Measurements from ENCODE around the gene MYO3B.

The MYO3B gene

GRCh38 chr2:170229744-170230143, 51.8 kb downstream of the MYO3B start:
- Histone ChIP-seq H3K27me3 (ENCODE audit: insufficient read depth, low read length, poor library complexity) (peaks cover 38% of the 10 kb centered on the region), H3K4me2 (ENCODE audit: insufficient read depth, low read length) (no peak overlapping the region), H4K20me1 (ENCODE audit: insufficient read depth, low read length) (no peaks in the 10 kb centered on the region), H3K9me3 (ENCODE audit: insufficient read depth, low read length, severe bottlenecking) (no peaks in the 10 kb centered on the region), H3K79me2 (ENCODE audit: insufficient read depth, low read length) (no peaks in the 10 kb centered on the region), H3K4me1 (ENCODE audit: insufficient read depth, low read length) (no peaks in the 10 kb centered on the region), H3K4me3 (ENCODE audit: low read depth in 1 of 2, low read length in 2 of 2) (no peak overlapping the region), H3K9ac (ENCODE audit: low read depth, low read length) (no peak overlapping the region), H3K36me3 (ENCODE audit: insufficient read depth, low read length) (no peaks in the 10 kb centered on the region), H2AFZ (ENCODE audit: low read depth, low read length) (no peak overlapping the region), H3K27ac (ENCODE audit: low read length) (no peak overlapping the region)
- no peak for TF ChIP-seq EZH2 (IDR thresholded peaks at IDR 0.05; ENCODE audit: borderline replicate concordance, low read depth, low read length, severe bottlenecking)
- no peak for TF ChIP-seq CTCF (IDR thresholded peaks at IDR 0.05; ENCODE audit: borderline replicate concordance, extremely low read depth, low read length, poor library complexity, severe bottlenecking)
- DNase-seq (no peak), ATAC-seq (ENCODE audit: insufficient read depth, low read depth) (no peak)

- Histone ChIP-seq H3K9me3 (ENCODE audit: insufficient read depth, low read length, severe bottlenecking) (no peaks in the 10 kb centered on the region), H3K4me1 (ENCODE audit: insufficient read depth, low read length) (no peaks in the 10 kb centered on the region), H4K20me1 (ENCODE audit: insufficient read depth, low read length) (no peaks in the 10 kb centered on the region), H2AFZ (ENCODE audit: low read depth, low read length) (no peak overlapping the region), H3K4me3 (ENCODE audit: low read depth in 1 of 2, low read length in 2 of 2) (no peak overlapping the region), H3K4me2 (ENCODE audit: insufficient read depth, low read length) (no peak overlapping the region), H3K27ac (ENCODE audit: low read length) (no peak overlapping the region), H3K9ac (ENCODE audit: low read depth, low read length) (no peak overlapping the region), H3K79me2 (ENCODE audit: insufficient read depth, low read length) (no peaks in the 10 kb centered on the region), H3K36me3 (ENCODE audit: insufficient read depth, low read length) (no peaks in the 10 kb centered on the region), H3K27me3 (ENCODE audit: insufficient read depth, low read length, poor library complexity) (peaks cover 14% of the 10 kb centered on the region)
- peak; percentile 20 for DNase-seq
- peak; percentile 60; the same call in 2 of the 3 replicates for ATAC-seq (ENCODE audit: insufficient read depth, low read depth)
- peak; percentile 72 for TF ChIP-seq CTCF (IDR thresholded peaks at IDR 0.05; ENCODE audit: borderline replicate concordance, extremely low read depth, low read length, poor library complexity, severe bottlenecking)
- no peak for TF ChIP-seq EZH2 (IDR thresholded peaks at IDR 0.05; ENCODE audit: borderline replicate concordance, low read depth, low read length, severe bottlenecking)
Observed at GRCh38 chr2:170235860-170236679, 58.1 kb downstream of the MYO3B start.

GRCh38 chr2:170236680-170237047, 58.7 kb downstream of the MYO3B start:
- ATAC-seq (ENCODE audit: insufficient read depth, low read depth): no peak
- no peak overlapping the region for H2AFZ ChIP-seq (ENCODE audit: low read depth, low read length)
- no peaks in the 10 kb centered on the region for H3K9me3 ChIP-seq (ENCODE audit: insufficient read depth, low read length, severe bottlenecking)
- H3K36me3 ChIP-seq (ENCODE audit: insufficient read depth, low read length): no peaks in the 10 kb centered on the region
- H3K79me2 ChIP-seq (ENCODE audit: insufficient read depth, low read length): no peaks in the 10 kb centered on the region
- TF ChIP-seq CTCF (IDR thresholded peaks at IDR 0.05; ENCODE audit: borderline replicate concordance, extremely low read depth, low read length, poor library complexity, severe bottlenecking) (no peak), EZH2 (IDR thresholded peaks at IDR 0.05; ENCODE audit: borderline replicate concordance, low read depth, low read length, severe bottlenecking) (no peak)
- no peak overlapping the region for H3K4me2 ChIP-seq (ENCODE audit: insufficient read depth, low read length)
- H3K9ac ChIP-seq (ENCODE audit: low read depth, low read length): no peak overlapping the region
- no peak overlapping the region for H3K27ac ChIP-seq (ENCODE audit: low read length)
- no peak for DNase-seq
- no peak overlapping the region for H3K4me3 ChIP-seq (ENCODE audit: low read depth in 1 of 2, low read length in 2 of 2)
- peaks cover 9% of the 10 kb centered on the region for H3K27me3 ChIP-seq (ENCODE audit: insufficient read depth, low read length, poor library complexity)
- no peaks in the 10 kb centered on the region for H3K4me1 ChIP-seq (ENCODE audit: insufficient read depth, low read length)
- H4K20me1 ChIP-seq (ENCODE audit: insufficient read depth, low read length): no peaks in the 10 kb centered on the region

All from DND-41 (cell line).